ENCODE measurements around the gene TSPAN7. TPM values are rescaled to one million over a fixed set of nuclear protein-coding genes. Genes with fewer than 3 reads are reported as not detected.

Gene TSPAN7, protein sequence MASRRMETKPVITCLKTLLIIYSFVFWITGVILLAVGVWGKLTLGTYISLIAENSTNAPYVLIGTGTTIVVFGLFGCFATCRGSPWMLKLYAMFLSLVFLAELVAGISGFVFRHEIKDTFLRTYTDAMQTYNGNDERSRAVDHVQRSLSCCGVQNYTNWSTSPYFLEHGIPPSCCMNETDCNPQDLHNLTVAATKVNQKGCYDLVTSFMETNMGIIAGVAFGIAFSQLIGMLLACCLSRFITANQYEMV
- total RNA-seq, result 1.1 and 1.3 TPM in 2 replicates

DNA sequence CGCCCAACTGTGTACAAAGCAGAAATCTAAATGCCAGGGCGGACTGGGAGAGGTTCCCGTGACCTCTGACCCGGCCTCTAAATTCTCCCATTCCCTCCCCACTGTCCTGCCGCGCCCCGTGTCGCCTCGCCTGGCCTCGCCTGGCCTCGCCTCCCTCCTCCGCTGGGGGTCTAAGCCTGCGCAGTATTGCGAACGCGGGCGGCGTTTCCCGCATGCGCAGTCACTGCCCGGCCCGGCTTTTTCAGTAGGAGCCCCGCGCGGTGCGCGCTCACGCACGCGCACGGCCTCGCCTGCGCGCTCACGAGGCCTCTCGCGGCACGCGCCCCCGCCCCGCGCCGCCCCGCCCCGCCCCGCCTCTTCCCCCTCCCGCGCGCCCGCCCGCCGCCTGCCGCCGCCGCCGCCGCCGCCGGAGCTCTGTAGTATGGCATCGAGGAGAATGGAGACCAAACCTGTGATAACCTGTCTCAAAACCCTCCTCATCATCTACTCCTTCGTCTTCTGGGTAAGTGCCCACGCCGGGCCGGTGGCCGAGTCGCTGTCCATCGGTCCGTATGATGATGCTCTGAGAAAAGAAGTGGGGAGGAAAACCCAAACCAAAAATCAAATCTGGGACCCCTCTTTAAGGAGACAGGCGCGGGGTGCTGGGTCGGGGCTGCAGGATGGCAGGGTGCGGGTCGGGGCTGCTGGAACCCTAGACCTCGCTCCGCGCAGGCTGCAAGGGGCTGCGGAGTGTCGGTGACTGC is at the start of gene TSPAN7:
Gene TSPAN7, plus strand, starts transcription at position 417 of the 743 bp plus-strand sequence. Its CDS starts 5 bp downstream, at position 422.
- DNase-seq (ENCODE audit: low read depth), result peak; percentile 36
- no peak for FAIRE-seq
- TF ChIP-seq, protein P1, sequence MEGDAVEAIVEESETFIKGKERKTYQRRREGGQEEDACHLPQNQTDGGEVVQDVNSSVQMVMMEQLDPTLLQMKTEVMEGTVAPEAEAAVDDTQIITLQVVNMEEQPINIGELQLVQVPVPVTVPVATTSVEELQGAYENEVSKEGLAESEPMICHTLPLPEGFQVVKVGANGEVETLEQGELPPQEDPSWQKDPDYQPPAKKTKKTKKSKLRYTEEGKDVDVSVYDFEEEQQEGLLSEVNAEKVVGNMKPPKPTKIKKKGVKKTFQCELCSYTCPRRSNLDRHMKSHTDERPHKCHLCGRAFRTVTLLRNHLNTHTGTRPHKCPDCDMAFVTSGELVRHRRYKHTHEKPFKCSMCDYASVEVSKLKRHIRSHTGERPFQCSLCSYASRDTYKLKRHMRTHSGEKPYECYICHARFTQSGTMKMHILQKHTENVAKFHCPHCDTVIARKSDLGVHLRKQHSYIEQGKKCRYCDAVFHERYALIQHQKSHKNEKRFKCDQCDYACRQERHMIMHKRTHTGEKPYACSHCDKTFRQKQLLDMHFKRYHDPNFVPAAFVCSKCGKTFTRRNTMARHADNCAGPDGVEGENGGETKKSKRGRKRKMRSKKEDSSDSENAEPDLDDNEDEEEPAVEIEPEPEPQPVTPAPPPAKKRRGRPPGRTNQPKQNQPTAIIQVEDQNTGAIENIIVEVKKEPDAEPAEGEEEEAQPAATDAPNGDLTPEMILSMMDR (IDR thresholded peaks at IDR 0.05; ENCODE audit: insufficient read depth, low read length, severe bottlenecking), result no peak
- Histone ChIP-seq H3K4me3 (ENCODE audit: low read depth, low read length) (peak within 1 kb of the TSS; percentile 55), H3K27me3 (ENCODE audit: control insufficient read depth, insufficient read depth, low read length) (no peaks in the 10 kb centered on the region), H3K36me3 (ENCODE audit: control insufficient read depth, insufficient read depth, low read length) (no peaks in the 10 kb centered on the region)

DNA sequence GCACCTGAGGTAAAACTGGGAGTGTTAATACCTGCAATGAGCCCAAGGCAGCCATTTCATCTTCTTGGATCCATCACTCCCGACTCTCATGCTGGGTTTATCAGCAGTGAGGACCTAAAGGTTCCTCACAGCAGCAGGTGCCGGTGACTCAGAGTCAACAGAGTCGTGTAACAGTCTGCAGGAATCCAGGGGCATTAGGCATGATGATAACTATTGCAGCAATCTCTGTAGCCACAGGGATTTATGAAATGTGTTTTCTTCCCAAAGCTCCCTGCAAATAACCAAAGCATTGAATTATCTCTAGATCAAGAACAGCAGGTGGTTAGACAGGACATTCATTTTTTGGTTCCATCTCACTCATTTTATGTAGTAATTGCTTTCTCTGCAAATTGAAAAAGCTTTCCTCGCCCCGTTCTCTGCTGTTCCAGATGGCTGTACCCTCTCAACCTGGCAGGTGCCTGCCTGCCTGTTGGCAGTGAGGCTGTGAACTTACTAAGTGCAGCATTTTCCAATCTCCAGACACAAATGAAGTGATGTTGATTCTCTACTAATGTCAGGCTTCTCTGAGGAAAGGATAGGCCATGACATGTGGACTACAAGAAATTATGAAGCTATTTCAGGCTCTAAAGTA is 48.1 kb upstream of the TSPAN7 start:
- FAIRE-seq (peak; percentile 58), DNase-seq (ENCODE audit: low read depth) (peak; percentile 35)
- H3K36me3 ChIP-seq (ENCODE audit: control insufficient read depth, insufficient read depth, low read length), result no peaks in the 10 kb centered on the region
- no peak overlapping the region for H3K4me3 ChIP-seq (ENCODE audit: low read depth, low read length)
- TF ChIP-seq, protein P1 (IDR thresholded peaks at IDR 0.05; ENCODE audit: insufficient read depth, low read length, severe bottlenecking), result no peak
- H3K27me3 ChIP-seq (ENCODE audit: control insufficient read depth, insufficient read depth, low read length), result no peaks in the 10 kb centered on the region

DNA sequence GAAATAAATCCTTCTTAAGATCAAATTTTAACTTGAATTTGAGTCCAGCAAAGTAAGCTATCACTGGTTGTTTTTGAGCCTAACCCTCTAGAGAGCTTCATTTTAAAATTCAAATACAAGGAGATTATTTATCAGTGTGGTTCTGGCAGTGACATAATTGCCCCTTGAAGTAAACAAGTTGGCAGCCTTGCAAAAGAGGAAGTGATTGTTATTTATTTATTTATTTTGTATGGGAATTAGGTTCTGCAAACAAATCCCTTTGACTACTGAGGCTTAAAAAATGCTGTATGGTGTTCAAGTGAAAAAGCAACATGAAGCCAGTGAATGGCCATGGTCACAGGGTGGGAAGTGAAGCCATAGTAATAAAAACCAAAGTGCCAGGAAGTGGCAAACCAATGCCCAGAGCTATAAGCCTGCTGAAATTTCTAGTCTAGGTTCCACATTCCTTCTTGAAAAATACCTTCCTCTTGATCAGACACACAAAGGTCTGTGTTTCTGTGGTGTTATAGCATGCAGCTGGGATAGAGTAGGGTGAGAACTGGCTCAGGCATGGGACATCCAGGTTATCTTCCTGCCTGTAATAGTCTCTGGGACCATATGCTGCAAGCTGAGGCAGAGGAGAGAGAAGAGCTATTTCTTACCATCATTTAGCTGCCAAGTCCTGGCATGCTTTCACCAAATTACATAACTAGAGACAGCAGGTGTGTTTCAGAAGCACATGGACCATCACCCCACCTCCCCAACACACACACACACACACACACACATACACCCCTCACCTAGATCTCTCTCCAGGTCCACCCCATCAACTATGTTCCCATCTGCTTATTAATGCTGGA is 47.1 kb upstream of the TSPAN7 start:
- DNase-seq (ENCODE audit: low read depth), result no peak
- Histone ChIP-seq H3K27me3 (ENCODE audit: control insufficient read depth, insufficient read depth, low read length) (no peaks in the 10 kb centered on the region), H3K4me3 (ENCODE audit: low read depth, low read length) (no peak overlapping the region), H3K36me3 (ENCODE audit: control insufficient read depth, insufficient read depth, low read length) (no peaks in the 10 kb centered on the region)
- TF ChIP-seq, protein P1 (IDR thresholded peaks at IDR 0.05; ENCODE audit: insufficient read depth, low read length, severe bottlenecking), result no peak
- no peak for FAIRE-seq

DNA sequence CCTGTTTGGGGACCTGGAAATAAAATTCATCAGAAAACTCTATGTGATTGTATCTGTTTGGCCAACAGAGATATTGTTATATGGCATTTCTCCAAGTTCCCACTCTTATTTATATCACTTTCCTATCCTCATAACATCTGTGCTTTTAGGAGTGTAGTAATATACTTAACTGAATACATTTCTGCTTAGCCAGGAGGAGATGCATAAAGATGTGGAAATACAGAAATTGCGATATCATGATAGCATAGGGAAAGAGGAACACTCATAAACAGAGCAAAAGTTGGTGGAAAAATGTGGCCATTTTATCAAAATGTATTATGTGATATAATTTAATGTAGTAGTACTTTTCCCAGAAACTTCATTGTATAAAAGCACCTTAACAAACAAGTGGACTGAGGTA is 46.1 kb upstream of the TSPAN7 start:
- Histone ChIP-seq H3K36me3 (ENCODE audit: control insufficient read depth, insufficient read depth, low read length) (no peaks in the 10 kb centered on the region), H3K4me3 (ENCODE audit: low read depth, low read length) (no peak overlapping the region), H3K27me3 (ENCODE audit: control insufficient read depth, insufficient read depth, low read length) (no peaks in the 10 kb centered on the region)
- TF ChIP-seq, protein P1 (IDR thresholded peaks at IDR 0.05; ENCODE audit: insufficient read depth, low read length, severe bottlenecking), result no peak
- FAIRE-seq, result no peak
- DNase-seq (ENCODE audit: low read depth), result no peak

DNA sequence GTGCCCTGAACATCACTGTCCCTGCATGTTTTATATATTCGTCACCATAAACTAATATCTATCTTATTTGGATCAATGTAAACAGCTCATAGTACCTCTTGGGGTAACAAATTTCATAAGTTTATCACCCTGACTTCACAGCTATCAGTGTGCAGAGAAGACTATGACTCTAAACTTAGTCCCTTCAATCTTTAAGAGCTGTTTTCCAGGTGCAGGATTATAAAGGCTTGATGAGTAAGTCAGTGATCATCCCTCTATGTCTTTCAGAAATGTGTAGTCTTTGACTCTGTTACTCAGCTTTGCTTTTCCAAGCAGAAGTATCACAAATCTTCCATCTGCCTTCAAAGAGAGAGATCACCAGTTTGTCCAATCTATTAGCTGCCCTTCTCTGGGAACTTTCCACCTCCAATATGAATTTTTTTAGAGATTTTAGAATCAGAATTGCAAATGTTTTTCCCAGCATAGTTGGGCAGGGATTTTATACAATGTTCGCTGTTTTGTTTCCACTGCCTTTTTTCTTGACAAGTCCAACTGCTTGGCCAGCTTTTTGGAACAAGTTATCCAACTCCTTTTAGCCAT is 45.1 kb upstream of the TSPAN7 start:
- Histone ChIP-seq H3K36me3 (ENCODE audit: control insufficient read depth, insufficient read depth, low read length) (no peaks in the 10 kb centered on the region), H3K27me3 (ENCODE audit: control insufficient read depth, insufficient read depth, low read length) (no peaks in the 10 kb centered on the region), H3K4me3 (ENCODE audit: low read depth, low read length) (no peak overlapping the region)
- FAIRE-seq (no peak), DNase-seq (ENCODE audit: low read depth) (peak; percentile 27)
- TF ChIP-seq, protein P1 (IDR thresholded peaks at IDR 0.05; ENCODE audit: insufficient read depth, low read length, severe bottlenecking), result no peak
